Effector CD8-positive, alpha-beta T cell (primary cell): ENCODE measurements around the gene SMIM36.
"Not testable (repeated sequence)": the region's sequence is repeated elsewhere in the genome, so short reads cannot be mapped to it uniquely, and the experiment has no call there.

Experiments
- DNase-seq: peaks from one replicate; lab custom pipeline; 2025; lab: John Stamatoyannopoulos, UW

The SMIM36 gene

DNA sequence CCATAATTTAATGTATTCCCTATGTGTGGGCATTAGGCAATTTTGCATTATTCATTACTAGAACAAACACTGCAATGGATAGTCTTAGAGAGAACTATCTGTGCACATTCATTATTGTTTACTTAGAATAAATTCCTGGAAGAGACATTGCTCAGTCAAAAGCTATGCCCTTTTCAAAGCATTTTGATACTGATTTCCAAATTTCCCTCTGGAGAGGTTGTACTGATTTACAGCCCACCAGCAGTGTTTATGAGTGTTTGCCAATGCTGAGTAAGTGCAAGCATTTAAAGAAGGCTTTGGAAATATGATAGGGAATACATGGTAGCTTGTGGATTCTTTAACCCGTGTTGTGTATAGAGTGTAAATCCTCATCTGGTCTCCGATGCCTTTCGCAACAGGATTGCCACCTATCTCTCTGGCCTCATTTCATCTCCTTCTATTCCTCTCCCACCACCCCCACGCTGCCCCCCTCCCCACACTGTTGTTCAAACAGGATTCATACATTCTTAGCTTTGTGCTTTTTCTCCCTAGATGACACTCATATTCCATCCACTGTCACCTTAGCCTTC lies 56.3 kb downstream of the SMIM36 start:
- no peak for DNase-seq

- DNase-seq = no peak
Observed at GRCh38 chr17:55453839-55454557, 57.3 kb downstream of the SMIM36 start.

- no peak for DNase-seq
Observed at GRCh38 chr17:55452139-55452790, 59.0 kb downstream of the SMIM36 start.

DNA sequence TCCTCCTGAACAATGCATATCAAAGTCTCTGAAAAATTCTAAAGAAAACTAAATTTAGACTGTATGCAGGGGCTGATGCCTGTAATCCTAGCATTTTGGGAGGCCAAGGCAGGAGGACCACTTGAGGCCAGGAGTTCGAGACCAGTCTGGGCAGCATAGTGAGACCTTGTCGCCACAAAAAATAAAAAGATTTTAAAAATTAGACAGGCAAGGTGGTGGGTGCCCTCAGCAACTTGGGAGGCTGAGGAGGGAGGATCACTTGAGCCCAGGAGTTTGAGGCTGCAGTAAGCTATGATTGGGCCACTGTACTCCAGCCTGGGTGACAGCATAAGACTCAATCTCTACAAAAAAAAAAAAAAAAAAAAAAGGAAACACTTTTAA lies 59.5 kb downstream of the SMIM36 start:
- DNase-seq = no peak

GRCh38 chr17:55451203-55451641 lies 60.0 kb downstream of the SMIM36 start:
- no peak for DNase-seq

GRCh38 chr17:55450232-55450825 lies 60.9 kb downstream of the SMIM36 start:
- no peak for DNase-seq

DNA sequence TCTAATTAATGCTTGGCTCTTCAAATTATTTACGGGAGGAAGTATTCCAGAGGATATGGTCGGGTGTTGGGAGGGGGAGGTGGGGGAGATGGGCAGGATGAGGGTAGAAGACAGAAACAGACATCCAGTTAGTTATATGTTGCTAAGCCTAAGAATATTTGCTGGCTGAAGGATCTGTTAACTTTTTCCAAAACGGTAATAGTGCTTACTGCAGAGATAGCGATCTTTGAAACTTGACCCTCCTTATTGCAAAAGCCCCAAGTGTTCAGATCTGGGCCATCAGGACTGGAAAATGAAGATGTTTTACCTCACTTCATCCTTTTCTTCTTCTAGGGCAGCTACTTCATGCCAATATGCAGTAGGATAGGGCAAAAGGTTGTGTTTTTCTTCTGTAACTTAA lies 62.6 kb downstream of the SMIM36 start:
- DNase-seq = no peak

- no peak for DNase-seq
Observed at GRCh38 chr17:55446581-55447205, 64.6 kb downstream of the SMIM36 start.

DNA sequence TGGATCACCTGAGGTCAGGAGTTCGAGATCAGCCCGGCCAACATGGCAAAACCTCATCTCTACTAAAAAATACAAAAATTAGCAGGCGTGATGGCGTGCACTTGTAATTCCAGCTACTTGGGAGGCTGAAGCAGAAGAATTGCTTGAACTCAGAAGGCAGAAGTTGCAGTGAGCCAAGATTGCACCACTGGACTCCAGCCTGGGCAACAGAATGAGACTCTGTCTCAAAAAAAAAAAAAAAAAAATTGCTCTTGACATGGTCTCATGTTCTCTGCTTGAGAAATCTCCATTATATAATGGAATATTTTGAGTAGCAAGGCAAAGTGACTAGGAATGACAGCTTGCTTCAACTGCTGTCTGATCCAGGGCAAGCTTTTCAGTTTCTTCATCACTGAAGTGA lies 65.2 kb downstream of the SMIM36 start:
- DNase-seq = not testable (repeated sequence)

- DNase-seq = no peak
Observed at GRCh38 chr17:55444471-55445441, 66.5 kb downstream of the SMIM36 start.

- no peak for DNase-seq
Observed at GRCh38 chr17:55443904-55444303, 67.3 kb downstream of the SMIM36 start.

DNA sequence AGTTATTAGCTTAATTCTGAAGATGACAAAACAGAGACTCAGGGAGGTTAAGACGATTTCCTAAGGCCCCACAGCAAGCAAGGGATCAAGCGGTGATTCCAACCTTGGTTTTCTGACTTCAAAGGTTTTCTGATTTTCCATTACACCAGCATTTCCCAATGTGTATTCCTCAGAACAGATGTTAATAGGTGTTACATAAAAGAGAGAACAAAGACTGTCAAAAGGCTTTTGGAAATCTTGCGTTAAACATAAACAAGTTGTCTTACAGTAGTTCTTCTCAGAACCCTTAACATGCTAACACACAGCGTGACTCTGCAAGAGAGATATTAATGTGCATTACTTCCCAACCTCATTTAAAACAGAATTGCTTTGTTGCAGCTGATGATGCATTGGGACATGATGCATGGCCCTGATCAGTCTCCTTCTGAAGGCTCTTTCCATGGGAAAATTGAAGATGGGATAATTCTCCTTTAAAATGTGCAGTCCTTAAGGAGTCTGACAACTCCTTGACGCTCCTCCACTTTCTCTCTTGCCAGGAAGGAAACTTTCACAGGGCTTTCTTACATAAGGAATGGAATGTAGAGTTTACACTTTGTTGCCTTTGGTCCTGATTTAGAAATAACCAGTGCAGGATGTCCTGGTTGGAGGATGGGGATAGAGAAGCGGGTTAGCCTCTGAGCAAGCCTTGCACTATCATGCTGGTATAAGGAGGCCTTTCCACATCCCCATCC lies 68.1 kb downstream of the SMIM36 start:
- no peak for DNase-seq

DNA sequence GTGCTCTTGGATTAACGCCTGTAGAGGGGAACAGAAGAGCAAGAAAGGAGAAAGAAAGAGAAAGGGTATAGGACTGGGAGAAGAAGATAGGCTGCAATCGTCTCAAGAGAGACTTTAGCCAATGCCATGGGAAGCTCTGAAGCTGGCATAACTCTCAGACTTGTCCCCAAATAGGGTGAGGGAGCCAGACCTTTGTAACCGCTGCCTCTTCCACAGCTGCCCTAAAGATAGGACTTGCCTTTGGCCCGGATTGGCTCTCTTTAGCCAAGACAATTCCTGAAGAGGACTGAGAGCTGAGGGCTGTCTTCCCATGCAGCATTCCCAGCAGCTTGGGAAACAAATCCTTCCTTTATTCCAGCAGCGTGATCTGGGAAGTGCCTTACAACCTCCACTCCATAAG lies 68.8 kb downstream of the SMIM36 start:
- no peak for DNase-seq

DNA sequence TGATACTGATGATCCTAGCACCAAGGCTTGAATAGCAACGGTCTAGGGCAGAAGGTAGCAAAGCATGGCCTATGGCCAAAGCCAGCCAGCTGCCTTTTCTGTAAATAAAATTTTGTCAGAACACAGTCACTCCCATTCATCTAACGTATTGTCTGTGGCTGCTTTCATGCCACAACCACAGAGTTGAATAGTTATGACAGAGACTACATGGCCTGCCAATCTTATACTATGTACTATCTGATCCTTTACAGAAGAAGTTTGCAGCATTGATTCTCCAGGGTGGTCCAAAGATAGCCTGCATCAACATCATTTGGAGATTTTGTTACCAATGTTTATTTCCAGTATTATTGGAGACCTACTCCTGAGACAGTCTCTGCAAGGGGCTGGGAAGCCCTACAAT lies 69.7 kb downstream of the SMIM36 start:
- DNase-seq = no peak

DNA sequence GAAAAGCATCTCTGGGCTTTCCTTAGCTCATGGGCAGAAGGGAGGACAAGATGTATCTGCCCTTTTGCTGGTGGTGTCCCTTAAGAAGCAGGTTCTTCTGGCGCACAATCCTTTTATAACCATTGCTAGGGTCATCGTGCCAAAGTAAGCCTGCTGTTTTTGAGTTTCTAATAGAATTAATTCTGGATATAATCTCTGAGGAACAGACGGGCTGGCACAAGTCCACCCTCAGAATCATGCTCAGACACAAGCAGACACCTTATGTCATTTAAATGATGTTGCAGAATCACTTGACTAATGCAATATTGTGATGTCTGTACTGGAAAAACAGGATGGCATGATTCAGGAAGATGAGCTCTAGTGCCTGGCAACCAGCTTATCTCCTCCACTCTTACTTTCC lies 70.9 kb downstream of the SMIM36 start:
- DNase-seq = no peak

GRCh38 chr17:55437159-55437605 lies 74.1 kb downstream of the SMIM36 start:
- DNase-seq = no peak

DNA sequence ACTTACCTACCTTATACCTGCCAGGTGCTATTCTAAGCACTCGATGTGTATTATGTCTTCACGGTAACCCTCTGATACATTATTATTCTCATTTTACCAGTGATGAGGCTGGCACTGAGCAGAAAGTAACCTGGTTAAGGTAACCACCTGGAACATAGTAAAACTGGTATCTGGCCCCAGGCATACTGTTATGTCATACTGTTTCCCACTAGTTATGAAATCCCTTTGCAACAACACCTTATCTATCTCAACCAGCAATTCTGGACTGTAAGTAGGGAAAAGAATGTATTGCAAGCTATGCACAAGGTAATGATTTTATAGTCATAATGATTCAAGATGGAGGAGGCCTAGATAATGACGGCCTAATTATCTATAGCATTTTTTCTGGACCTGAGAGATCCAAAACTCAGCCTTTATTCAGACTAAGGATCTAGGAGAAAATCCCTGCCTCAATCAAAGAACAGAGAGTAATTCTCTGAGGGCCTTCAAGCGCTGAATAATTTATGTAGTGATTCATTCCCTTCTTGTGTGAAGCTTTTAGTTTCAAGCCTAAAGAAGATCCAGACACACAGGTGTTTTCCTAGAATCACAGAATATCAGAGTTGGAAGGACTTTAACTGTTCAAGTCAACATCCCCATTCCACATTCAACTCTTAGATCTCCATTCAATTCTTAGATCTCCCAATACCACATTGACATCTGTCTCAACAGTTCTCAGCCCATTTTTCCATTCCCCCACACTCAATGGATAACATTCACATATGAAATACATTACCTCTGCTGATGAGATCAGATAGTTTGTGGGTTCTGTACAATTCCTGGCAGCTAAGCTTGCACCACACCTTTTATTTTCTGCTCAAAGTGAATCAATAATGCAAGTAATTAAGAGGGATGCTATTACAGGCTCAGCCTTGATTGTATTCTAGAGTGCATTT lies 74.8 kb downstream of the SMIM36 start:
- no peak for DNase-seq

GRCh38 chr17:55435408-55435807 lies 75.8 kb downstream of the SMIM36 start:
- no peak for DNase-seq

DNA sequence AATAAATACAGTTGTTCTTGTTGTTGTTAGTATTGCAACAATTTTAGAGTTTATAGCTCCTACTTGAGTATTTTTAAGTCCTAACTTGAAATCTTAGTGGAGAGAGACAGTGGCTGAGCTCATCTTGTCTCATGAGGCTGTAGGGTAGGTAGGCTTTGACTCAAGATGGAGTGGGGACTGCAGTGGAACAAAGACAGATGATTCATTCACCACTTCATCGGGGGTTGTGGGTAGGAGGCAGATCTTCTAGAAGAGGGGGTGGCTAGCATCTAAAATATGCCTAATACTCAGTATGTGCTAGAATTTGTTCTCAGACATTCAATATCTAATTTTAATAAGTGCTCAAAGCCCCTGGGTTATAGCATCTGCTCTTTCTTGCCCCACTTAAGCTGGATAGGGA lies 76.5 kb downstream of the SMIM36 start:
- DNase-seq = no peak
